Epithelial cell of prostate (primary cell): ENCODE results near the gene DNASE2B.
A peak's percentile ranks its signal among the peaks of the same experiment; 100 is the strongest.

Experiments
- DNase-seq: peaks from one replicate; pipeline ENCODE4 v3.0.0-alpha.2; 2011; ENCODE audit warnings: low read depth, low spot score
- H3K27ac ChIP-seq: fragments of 450-650 bp; 2 replicates; pipeline ENCODE4 v1.5.1; 2017; ENCODE audit warnings: mild to moderate bottlenecking

Gene DNASE2B

GRCh38 chr1:84409888-84410287 lies 11.6 kb downstream of the DNASE2B start:
- DNase-seq = no peak
- H3K27ac ChIP-seq = no peak overlapping the region

- H3K27ac ChIP-seq = no peak overlapping the region
- DNase-seq = no peak
These were observed 12.2 kb downstream of the DNASE2B start for GRCh38 chr1:84410328-84411095.

DNA sequence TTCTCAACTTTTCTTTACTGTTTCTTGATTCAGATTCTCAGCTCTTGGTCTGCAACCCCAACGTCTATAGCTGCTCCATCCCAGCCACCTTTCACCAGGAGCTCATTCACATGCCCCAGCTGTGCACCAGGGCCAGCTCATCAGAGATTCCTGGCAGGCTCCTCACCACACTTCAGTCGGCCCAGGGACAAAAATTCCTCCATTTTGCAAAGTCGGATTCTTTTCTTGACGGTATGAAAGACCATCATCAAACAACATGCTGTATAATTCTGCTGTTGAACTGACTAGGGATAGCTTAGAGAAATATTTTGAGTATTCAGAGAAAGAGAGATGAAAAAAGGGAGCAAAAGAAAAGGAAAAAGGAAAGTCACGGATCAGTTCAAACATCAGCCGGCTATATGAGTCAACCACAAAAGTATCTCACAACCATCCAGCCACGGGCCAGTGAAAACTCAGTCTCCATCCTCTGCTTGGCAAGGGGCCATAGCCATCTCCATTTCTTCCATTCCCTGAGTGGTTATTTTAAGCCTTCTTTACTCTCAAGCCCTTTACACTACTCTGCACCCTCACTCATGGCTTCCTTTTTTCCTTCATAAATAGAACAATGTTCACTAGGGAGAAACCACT lies 14.1 kb downstream of the DNASE2B start:
- no peak overlapping the region for H3K27ac ChIP-seq

GRCh38 chr1:84415396-84415795 lies 17.1 kb downstream of the DNASE2B start:
- DNase-seq = no peak

More for the DNA sequence above, 14.1 kb downstream of the DNASE2B start:
- no peak for DNase-seq

DNA sequence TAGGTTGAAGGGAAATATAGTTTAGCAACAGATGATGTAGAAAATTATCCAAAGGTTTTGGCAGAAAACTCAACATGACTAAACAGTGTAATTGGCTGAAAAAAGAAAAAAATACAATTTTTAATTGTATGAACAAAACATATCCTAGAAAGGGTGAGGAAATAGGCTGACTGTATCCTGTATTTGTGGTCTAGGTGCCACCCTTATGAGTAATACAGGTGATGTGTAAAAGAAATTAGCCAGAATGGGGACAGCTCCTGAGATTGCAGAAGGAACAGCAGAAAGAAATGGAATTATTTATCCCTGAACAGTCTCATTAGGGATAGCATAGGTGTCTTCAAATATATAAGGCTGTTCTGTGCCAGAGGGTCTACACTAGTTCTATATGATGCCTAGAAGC lies 24.6 kb downstream of the DNASE2B start:
- DNase-seq = no peak
- no peak overlapping the region for H3K27ac ChIP-seq

More at GRCh38 chr1:84415396-84415795, 17.1 kb downstream of the DNASE2B start:
- H3K27ac ChIP-seq = no peak overlapping the region

GRCh38 chr1:84424513-84425149 lies 26.3 kb downstream of the DNASE2B start:
- DNase-seq = no peak
- H3K27ac ChIP-seq = no peak overlapping the region

- H3K27ac ChIP-seq = no peak overlapping the region
- no peak for DNase-seq
These were observed 27.0 kb downstream of the DNASE2B start for GRCh38 chr1:84425150-84425896.

GRCh38 chr1:84426376-84426775 lies 28.1 kb downstream of the DNASE2B start:
- DNase-seq = no peak
- H3K27ac ChIP-seq = no peak overlapping the region

DNA sequence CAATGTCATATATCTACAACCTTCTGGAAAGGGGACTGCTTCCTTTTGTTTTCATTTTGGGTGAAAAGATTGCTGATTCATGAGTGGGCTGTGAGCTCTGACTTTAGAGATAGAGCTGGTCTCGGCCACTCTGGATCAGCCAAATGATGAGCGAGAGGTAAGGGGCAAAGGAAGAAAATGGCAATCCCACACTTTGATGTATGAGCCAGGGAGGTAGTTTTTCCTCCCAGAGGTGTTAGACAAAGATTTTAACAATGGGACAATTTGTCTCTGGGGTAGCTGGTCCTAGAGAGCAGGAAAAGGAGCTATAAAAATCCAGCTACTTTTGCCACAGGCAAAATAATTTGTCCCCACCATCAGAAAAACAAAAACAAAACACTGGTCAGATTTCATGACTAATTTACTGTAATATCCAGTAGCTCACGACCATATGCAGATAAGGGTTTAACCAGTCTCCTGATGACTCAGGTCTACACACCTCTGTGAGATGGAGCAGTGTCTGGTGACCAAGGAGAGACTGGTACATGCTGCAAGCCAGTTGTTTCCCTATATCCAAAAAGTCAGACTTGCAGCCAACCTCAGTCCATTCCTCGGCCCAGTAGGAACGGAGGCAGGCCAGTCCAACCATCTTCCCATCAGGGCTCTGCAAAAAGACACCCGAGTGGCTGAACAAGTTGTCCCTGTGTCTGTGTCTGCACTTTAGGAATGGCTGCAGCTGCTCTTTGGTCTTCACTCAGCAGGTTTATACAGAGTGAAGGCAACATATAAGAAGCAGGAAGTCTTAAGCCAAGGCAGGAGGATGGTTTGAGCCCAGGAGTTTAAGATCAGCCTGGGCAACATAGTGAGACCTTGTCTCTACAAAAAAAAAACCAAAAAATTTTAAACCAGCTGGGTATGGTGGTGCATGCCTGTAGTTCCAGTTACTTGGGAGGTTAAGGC lies 29.2 kb downstream of the DNASE2B start:
- peak; percentile 39 for DNase-seq
- no peak overlapping the region for H3K27ac ChIP-seq

GRCh38 chr1:84428235-84428634 lies 30.0 kb downstream of the DNASE2B start:
- no peak overlapping the region for H3K27ac ChIP-seq
- DNase-seq = no peak

- DNase-seq = no peak
- H3K27ac ChIP-seq = no peak overlapping the region
These were observed 30.9 kb downstream of the DNASE2B start for GRCh38 chr1:84429231-84429630.

GRCh38 chr1:84430546-84430945 lies 32.3 kb downstream of the DNASE2B start:
- DNase-seq = no peak
- no peak overlapping the region for H3K27ac ChIP-seq

GRCh38 chr1:84433258-84434080 lies 35.2 kb downstream of the DNASE2B start:
- DNase-seq = no peak
- no peak overlapping the region for H3K27ac ChIP-seq

GRCh38 chr1:84434081-84434769 lies 35.9 kb downstream of the DNASE2B start:
- H3K27ac ChIP-seq = no peak overlapping the region
- no peak for DNase-seq

DNA sequence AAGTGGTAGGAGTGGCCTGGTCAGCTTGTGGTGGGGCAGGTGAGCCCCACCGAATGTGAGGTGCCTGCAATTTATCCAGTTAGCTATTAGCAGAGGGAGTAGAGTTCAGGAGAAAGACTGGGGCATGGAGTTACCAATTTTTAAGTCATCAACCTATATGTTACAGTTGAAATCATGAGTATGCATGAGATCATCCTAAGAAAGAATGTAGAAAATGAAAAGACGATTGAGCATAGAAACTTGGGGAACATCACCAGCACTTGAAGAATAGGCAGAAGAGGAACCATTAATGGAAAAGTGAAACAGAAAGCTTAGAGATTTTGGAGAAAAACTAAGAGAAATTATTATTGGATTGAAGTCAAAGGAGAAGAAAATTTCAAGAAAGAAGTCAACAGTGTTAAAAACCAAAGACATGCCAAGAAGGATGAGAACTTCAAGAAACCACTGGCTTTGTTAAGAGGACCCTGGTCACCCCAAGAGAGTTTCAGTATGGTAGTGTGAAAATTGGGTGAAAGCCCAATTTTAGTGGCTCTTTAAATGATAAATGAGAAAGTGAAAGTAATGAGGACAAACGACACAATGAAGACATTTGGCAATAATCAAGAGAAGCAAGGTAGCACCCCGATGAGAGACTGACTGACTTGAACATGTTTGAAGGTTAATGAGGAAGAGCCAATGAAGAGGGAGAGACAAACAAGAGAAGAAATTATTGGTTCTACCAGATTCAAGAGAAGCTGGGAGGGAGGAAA lies 36.7 kb downstream of the DNASE2B start:
- DNase-seq = no peak
- H3K27ac ChIP-seq = no peak overlapping the region

DNA sequence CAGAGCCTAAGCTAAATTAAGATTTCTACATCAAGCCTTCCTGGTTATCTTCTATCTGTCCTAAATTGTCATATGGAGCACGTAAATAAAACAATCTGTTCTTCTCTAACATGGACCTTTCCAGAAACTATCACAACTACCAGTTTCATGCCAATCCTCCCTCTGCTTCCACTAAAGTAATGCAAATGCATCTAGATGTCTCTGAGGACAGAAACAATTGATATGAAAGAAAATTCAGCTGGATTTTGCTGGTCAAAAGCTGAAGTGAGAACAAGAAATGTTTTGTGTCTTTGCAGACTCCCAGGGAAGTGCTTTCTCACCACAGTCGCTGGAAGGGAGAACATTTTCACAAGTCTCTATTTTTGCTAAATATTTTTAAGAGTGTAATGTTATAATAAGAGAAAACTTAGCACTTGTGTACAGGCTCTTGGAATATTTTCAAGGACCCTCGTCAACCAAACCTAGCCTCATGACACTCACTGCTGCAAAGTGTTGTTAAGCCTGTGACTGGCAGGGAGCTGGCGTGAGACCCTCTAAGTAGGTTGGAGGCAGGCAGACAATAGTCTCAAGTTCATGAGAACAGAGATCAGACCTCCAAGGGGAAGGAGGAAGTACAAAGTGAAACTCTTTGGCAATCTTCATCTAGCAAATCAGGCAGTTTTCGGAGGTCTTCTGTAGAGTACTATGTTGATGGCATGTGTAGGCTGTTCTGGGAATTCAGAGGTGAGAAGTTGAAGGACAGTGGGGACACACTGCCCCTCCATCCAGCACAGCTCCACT lies 38.8 kb downstream of the DNASE2B start:
- DNase-seq = no peak

DNA sequence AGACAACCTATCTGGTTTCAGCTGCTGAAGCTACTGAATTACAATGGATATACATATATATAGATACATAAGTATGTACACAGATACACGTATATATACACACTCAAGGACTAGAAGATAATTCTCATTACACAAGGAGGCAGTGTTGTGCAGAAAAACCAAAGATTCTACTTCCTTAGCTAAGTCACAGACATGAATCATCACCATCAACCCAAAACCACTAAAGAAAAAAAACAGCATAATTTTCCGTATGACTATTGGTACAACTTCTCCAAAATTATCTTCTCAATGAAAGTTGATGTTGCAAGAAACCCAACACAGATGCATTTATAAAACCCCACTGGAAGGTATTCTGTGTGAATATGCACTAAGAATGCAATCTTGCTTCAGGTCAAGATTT lies 44.0 kb downstream of the DNASE2B start:
- peak; percentile 62 for DNase-seq
- no peak overlapping the region for H3K27ac ChIP-seq

More for the DNA sequence above, 38.8 kb downstream of the DNASE2B start:
- H3K27ac ChIP-seq = no peak overlapping the region
